Raji (cell line): ENCODE measurements around the gene POMT2.

ENCODE experiments used
- POLR2A ChIP-seq: IDR thresholded peaks from 2 replicates; pipeline ENCODE4 v1.6.1; 2011; ENCODE audit warnings: low read depth, low read length, control low read depth; ENCODE audit not compliant: insufficient read depth

The POMT2 gene

DNA sequence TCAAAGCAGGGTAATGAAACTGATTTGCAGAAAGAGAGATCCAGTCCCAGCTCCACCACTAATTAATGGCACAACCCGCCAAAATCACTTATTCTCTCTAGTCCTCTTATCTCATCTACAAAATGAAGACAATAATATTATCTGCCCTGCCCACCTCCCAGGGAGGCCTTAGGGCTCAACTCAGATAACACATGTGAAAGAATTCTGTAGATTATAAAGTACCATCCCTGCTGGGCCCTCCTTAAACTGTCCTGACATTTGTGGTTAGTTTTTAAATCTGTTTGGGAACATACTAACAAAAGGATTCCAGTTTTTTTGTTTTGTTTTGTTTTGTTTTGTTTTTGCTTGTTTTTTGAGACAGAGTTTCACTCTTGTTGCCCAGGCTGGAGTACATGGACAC, 7.3 kb downstream of the POMT2 start:
- TF ChIP-seq POLR2A: no peak

DNA sequence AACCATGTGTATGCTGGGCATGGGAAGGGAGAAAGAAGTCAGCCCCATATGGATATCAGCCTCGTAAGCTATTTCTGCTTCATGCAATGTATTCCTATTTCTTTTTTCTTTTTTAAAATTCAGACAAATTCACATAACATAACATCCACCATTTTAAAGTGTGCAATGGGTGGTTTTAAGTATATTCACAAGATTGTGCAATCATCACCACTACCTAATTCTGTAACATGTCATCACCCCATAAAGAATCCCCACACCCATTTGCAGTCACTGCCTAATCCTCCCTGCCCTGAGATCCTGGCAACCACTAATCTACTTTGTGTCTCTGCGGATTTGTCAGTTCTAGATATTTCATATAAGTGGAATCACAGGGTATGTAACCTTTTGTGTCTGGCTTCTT, 9.5 kb downstream of the POMT2 start:
- TF ChIP-seq POLR2A: no peak

DNA sequence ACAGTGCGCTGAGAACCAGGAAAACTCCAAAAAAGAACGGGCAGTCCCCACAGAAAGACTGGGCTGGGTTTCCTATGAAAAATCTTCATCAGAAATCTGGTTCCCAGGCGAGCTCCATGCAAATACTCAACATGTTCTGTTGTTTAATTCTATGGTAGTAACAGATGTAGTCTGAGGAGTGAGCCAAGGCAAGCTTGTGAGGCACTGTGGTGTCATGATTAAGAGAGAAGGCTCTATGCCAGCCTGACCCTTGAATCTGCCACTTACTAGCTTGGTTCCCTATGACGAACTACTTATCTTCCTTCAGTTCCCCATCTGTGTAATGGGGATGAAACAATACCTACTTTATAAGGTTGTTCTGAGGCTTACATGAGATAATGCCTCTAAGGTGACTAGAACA, 10.7 kb downstream of the POMT2 start:
- no peak for TF ChIP-seq POLR2A

DNA sequence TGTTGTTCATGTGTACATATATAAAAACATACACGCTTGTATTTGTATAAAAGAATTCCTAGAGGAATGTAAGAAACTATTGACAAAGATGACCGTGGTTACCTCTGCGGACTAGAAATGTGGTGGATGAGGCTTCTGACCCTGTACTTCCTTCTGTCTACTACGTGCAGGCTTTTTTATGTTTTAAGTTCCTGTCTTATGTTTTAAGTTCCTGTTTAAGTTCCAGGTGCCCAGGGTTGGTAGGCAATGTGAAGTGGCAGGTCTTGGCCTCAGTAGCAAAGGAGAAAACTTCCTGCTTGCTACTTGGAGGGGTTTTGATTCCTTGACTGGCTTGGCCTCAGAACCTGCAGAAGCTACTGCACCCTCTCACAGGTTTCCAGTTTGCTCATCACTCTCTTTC, 11.6 kb downstream of the POMT2 start:
- TF ChIP-seq POLR2A: no peak

DNA sequence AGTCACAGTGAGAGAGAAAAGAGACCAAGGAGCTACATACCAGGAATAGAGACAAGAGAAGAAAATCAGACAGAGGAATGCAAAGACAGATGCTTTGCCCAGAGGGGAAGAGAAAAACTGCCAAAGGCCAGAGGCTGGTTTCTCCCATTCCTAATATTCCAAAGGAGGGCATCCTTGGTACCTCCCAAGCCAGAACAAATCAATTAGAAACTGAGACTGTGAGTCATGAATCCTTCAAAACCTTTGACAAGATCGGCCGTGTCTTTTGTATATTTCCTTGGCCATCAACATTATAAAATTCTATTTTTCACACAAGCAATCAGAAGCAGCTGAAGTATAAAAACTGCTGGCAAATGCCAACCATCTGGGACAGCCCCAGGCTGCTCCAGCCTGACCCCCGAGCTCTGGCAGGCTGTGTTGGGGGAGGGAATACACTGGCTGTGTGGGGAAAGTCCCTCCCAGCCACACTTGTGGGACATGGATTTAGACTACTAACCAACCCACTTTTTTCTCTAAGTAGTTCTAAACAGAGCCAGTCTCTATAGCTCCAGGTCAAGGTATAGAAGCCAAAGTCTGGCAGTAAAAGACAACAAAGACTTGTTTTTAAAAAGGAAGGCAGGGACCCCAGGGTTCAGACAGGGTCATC, 13.7 kb downstream of the POMT2 start:
- TF ChIP-seq POLR2A: no peak

DNA sequence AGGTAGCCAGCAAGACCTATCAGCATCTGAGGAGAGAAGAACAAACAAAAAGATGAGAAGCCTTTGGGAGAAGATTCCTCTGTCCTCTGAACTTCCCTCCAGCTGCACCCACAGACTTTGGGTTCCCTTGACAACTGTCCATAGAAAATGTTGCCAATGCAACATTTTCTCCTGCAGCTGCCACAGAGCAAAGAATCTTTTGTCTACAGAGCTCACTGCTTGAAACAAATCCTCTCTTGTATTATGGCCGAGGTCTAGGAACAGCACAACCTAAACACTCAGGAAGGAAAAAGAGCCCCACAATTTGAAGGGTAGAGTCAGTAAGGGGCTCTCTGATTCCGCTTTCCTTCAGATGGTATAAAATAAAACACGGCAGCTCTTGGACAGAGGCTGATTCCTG, 14.3 kb downstream of the POMT2 start:
- no peak for TF ChIP-seq POLR2A

DNA sequence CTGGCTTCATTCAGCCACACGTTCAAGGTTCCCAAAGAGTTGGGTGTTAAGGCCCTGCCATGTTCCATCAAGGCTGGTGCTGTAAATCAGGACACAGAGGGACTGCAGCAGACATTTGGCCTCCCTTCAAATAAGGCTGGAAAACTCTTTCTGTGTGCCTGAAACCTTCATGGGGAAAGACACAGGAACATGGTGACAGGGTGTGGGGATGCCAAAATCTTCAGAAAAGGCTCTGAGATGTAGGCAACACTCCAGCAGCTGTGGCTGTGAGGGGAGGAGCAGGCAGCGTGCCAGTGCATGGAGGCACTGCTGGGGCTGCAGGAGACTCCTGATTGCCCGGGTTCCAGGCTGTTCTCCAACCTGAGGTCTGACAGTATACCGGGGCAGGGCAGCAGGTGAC, 15.0 kb downstream of the POMT2 start:
- no peak for TF ChIP-seq POLR2A

DNA sequence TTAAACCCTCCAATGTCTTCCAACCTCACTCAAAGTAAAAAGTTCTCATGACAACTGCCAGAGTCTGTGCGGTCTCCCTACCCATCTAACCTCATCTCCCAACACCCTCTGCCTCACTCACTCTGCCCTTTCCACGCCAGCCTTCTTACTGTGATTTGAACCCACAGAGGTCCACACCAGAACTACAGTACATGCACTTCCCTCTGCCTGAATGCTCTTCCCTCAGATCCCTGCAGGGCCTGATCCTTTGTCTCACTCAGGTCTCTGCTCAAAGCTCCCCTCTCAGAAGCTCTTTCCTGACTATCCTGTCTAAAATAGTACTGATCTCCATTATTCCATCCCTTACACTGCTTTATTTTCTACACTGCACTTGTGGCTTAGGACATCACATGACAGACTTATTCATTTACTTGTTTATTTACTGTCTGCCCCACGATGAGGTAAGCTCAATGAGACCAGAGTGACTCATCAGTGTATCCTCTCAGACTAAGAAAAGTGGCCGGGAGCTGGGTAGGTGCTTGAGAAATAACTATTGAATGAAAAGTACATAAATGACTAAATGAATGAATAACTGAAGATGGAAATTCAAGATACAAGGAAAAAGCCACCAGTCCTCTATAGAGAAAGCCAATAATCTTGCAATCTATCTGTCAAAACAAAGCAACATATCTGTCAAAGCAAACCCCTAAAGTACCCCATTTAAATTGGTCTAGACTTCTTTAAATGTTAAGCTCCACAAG, 17.1 kb downstream of the POMT2 start:
- TF ChIP-seq POLR2A: no peak

DNA sequence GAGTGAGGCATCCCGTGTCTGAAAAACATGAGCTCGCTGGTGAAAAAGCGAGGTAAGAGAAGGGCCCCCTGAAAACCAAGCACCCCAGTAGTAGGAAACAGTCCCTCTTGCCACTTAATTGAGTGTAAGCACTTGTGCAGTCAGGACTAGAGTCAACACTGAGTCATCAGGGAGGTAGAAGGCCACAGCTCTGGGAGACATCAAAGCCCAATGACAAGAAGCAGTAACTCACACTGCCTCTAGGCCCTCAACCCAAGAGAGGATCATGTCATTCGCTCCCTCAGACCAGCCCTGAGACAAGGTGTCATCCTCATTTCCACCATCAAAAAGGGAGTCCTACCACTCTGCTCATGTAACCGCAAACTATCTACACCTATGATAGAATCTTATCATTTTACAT, 17.8 kb downstream of the POMT2 start:
- no peak for TF ChIP-seq POLR2A

DNA sequence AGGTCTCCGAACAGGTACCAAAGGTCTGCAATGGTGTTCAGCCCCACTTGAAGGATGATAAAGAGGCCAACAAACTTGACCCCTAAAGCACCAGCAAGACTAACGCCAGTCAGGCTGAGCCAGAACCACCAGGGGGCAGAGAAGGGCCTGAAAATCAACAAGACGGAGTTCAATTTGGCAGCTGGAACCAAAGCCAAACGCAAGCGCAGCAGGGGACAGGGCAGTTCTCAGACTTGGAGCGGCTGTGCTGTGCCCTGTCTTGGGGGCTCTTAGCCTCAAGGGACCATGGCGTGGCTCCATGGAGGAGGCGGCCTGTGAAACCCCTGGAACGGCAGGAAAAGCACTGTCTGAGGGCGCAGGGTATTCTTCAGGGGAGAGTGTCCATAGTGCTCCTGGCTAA, 19.6 kb downstream of the POMT2 start:
- TF ChIP-seq POLR2A: no peak

DNA sequence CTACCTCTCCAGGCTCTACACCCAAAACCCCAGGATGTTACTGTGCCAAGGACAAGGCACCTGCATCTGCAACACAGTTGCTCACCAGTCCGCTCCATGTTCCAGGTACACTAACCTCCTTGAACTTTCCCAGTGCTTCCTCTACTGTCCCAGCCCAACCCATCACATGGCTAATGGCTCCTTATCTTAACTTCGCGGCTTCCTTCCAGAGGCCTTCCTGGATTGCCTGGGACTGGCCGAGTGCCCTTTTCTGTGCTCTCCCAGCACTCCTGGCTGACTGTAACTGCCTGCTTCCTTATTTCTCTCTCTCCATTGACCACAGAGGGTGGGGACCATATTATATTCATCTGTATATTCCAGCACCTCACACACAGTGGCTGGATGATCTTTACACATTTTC, 20.9 kb downstream of the POMT2 start:
- TF ChIP-seq POLR2A: no peak

DNA sequence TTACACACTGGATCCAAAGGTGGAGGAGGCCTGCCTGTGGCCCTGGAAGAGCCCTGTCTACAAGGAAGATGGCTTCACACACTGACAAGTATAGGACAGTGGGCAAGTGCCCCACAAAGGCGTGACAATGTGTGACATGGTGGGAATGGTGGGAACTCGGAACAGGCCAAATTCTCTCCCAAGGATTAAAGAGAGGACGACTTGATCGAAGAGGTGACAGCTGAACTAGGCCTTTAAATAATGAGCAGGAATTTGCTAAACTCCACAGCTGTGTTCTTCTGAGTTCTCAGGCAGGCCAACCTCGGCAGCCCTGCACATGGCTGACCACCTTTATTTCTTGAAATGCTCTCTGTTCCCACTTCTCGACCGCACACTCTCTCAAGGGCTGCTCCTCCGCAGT, 23.8 kb downstream of the POMT2 start:
- no peak for TF ChIP-seq POLR2A

DNA sequence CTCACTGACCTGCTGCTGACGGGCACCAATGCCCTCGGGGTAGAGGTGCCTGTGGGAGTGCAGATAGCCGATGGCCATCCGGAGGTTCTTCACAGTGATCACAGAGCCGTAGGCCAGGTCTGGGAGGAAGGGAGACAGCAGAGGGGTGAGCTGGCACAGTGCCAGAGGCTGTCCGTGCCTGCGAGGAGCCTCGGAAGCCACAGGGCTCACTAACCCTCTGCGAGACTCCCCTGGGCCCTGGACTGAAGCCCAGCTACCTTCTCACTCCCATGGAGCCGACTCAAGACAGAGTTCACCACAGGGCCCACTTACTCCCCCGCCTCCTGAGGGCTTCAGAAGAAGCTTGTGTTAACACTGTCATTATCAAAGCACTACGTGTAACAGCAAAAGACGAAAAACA, 24.5 kb downstream of the POMT2 start:
- no peak for TF ChIP-seq POLR2A

DNA sequence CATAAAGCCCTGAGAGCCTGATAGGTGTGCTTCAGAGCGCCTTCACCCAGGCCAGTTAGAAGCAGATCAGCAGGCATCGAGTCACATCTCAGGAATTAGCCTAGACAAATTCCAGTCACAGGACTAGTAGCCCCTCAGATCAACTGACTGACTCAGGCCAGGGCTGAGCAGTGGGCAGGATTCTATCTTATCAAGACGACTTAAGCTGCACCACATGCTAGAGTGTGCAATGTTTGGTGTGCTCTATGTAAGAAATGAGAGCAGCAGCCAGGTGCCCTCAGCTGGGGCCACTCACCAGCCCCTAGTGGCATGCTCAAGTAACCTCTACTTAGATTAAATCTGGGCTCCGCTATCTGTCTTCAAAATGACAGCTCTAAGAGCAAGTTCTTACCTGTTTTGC, 30.0 kb downstream of the POMT2 start:
- TF ChIP-seq POLR2A: no peak

DNA sequence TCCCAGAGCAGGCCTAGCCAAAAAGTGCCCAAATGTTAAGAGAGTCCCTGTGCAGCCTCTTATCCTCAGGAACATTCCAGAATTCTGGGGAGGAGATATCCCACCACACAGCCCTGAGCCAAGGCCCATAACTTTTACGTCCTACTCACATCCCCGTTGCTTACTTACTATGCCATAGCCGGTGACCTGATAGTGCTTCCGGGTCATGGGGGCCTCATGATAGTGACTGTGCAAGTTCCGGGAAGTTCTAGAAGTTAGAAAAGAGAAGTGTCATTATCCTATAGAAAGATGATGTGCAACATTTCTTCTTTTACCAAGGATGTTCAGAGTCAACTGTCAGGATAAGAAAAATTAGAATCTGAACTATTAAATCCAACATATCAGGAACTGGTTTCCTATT, 34.1 kb downstream of the POMT2 start:
- TF ChIP-seq POLR2A: no peak

DNA sequence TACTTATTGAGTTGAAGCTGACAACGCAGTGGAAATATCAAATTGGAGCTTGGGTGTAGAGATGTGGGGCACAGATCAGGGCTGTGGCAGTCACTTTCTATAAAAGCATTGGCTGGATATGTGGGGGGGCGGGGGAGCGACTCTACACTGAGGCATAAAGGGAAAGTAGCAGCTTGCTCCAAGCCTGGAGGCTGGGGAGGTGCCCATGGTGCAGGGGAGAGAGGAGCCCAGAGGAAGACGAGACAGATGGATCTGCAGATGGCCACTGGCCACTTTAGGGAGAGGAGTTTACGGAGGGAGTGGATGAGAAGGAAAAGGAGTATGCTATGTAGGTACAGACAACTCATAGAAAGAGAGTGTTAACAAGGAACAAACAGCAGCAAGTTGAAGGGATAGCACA, 36.2 kb downstream of the POMT2 start:
- no peak for TF ChIP-seq POLR2A

DNA sequence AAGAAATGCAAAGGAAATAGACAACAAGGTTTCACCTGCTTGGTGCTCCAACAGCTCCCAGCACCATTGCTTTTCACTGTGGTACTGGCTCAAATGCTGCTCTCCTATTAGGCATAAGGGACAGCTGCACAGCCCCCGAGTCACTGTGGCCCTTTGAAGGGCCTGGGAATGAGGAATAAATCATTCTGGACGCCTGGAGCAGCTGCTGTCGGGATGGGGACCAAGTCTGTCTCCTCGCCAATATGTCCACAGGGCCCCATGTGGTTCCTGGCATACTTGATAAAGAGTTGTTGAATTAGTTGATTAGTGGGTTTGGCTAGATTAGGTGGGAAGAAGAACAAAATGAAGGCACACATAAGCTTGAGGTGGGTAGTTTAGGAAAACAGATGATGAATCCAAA, 36.6 kb downstream of the POMT2 start:
- TF ChIP-seq POLR2A: no peak

DNA sequence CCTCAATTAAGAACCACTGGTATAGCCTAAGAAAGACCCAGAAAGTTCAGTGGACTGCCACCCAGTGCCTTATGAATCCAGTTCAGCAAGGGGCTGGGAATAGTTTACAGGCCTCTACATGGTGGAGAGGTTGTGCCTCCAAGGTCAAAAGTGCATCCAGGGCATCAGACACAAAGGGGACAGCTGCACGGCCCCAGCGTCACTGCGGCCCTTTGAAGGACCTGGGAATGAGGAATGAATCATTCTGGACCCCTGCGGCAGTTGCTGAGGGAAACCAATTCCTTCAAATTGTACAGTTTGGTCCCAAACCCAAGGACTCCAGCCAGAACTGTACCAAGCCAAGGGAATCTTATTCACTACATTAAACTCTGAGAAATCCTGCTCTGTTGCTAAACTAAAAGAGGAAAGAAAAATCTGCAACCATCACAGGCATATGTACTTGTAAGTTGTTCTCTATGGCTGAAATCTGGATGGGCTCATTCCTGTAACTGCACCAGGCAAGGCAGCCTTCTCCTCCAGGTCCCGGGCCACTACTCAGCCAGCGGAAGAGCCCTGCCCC, 38.8 kb downstream of the POMT2 start:
- no peak for TF ChIP-seq POLR2A

DNA sequence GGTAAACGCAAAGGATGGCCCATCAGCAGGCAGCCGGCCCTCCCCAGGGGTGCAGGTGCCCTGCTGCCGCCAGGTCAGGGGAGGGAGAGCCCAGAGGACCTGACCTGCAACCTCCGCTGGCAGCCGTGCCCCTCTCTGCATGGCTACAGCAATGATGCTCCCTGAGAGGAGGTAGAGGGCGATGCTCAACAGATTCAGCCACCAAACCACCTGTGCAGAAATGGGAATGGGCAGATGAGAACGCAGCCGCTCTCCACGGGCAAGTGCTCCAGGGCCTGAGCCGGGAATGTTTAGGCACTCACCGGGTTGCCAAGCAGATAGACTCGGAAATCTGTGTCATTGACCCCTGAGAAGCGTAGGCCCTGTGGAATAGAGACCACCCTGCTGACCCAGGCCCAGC, 41.0 kb downstream of the POMT2 start:
- no peak for TF ChIP-seq POLR2A
